ENCODE results near the gene NNMT.

Gene NNMT

GRCh38 chr11:114285599-114285998 lies 10.6 kb upstream of the NNMT start:
- no peak for DNase-seq

GRCh38 chr11:114286229-114286628 lies 10.0 kb upstream of the NNMT start:
- no peak for DNase-seq

- DNase-seq = no peak
Observed at GRCh38 chr11:114287154-114287553, 9.0 kb upstream of the NNMT start.

- DNase-seq = no peak
Observed at GRCh38 chr11:114288136-114288535, 8.1 kb upstream of the NNMT start.

GRCh38 chr11:114289779-114290178 lies 6.4 kb upstream of the NNMT start:
- no peak for DNase-seq

- no peak for DNase-seq
Observed at GRCh38 chr11:114290503-114291235, 5.5 kb upstream of the NNMT start.

GRCh38 chr11:114291381-114291780 lies 4.8 kb upstream of the NNMT start:
- DNase-seq = no peak

- DNase-seq = no peak
Observed at GRCh38 chr11:114291842-114292680, 4.1 kb upstream of the NNMT start.

GRCh38 chr11:114293201-114293711 lies 2.9 kb upstream of the NNMT start:
- DNase-seq = no peak

- DNase-seq = no peak
Observed at GRCh38 chr11:114296605-114297372, 590 bp downstream of the NNMT start.

GRCh38 chr11:114297806-114298709 lies 1.9 kb downstream of the NNMT start:
- DNase-seq = no peak

GRCh38 chr11:114298710-114299109 lies 2.5 kb downstream of the NNMT start:
- no peak for DNase-seq

GRCh38 chr11:114301088-114301487 lies 4.9 kb downstream of the NNMT start:
- no peak for DNase-seq

GRCh38 chr11:114301927-114302326 lies 5.7 kb downstream of the NNMT start:
- no peak for DNase-seq

- no peak for DNase-seq
Observed at GRCh38 chr11:114302663-114303062, 6.5 kb downstream of the NNMT start.

- DNase-seq = no peak
Observed at GRCh38 chr11:114304065-114304464, 7.9 kb downstream of the NNMT start.

- no peak for DNase-seq
Observed at GRCh38 chr11:114304969-114305368, 8.8 kb downstream of the NNMT start.

GRCh38 chr11:114307524-114308203 lies 11.5 kb downstream of the NNMT start:
- DNase-seq = peak in 3 of 4 experiments; percentile 11 to 49 (median 27)

- DNase-seq = peak; percentile 23 to 51 (median 37)
Observed at GRCh38 chr11:114308689-114309089, 12.5 kb downstream of the NNMT start.

GRCh38 chr11:114309517-114309916 lies 13.3 kb downstream of the NNMT start:
- no peak for DNase-seq

- no peak for DNase-seq
Observed at GRCh38 chr11:114310095-114310494, 13.9 kb downstream of the NNMT start.
